Breast epithelium (tissue), 3 donors: Measurements from ENCODE around the gene HOXA2.

ENCODE experiments used
- CTCF ChIP-seq, 3 donors: fragments of 450-650 bp; IDR thresholded peaks; one replicate each; pipeline ENCODE4 v1.5.1; 2016 to 2017; ENCODE audit warnings: antibody characterized with exemption in 3 of 3, mild to moderate bottlenecking in 3 of 3, moderate library complexity in 3 of 3
- POLR2AphosphoS5 ChIP-seq, 3 donors: sonication (generic); formaldehyde crosslinking; IDR thresholded peaks; one replicate each; pipeline ENCODE4 v1.6.1; 2017; ENCODE audit warnings: antibody characterized with exemption in 3 of 3

DNA sequence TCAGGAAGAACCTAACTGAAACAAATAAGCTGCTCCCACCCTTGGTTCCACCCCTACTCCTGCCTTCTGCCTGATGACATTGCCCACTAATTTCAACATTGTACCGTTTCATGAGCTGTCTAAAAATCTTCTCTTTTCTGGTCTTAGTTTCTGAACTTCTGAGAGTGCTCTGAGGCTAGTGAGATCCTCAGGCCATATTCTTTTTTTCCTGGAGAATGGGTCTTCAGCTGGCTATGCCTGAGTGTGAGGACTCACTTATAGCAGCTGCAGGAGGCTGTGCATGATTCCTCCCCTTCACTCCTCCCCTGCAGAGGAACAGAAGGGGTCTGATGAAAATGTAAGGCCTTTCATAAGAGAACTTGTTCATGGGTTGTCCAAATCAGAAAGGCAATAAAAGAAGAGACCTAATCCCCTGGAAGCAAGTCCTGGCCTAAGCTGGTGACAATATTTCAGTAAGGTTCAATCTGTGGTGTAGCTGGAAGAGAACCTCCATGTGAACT, 17.0 kb upstream of the HOXA2 start:
- TF ChIP-seq CTCF (IDR thresholded peaks at IDR 0.05) (no peak), POLR2AphosphoS5 (IDR thresholded peaks at IDR 0.05) (no peak)
